ENCODE data around the gene GSAP.

Gene GSAP

GRCh38 chr7:77396894-77397547 is 19.1 kb downstream of the GSAP start:
- no peak overlapping the region for H3K27ac ChIP-seq
- TF ChIP-seq, protein P1, sequence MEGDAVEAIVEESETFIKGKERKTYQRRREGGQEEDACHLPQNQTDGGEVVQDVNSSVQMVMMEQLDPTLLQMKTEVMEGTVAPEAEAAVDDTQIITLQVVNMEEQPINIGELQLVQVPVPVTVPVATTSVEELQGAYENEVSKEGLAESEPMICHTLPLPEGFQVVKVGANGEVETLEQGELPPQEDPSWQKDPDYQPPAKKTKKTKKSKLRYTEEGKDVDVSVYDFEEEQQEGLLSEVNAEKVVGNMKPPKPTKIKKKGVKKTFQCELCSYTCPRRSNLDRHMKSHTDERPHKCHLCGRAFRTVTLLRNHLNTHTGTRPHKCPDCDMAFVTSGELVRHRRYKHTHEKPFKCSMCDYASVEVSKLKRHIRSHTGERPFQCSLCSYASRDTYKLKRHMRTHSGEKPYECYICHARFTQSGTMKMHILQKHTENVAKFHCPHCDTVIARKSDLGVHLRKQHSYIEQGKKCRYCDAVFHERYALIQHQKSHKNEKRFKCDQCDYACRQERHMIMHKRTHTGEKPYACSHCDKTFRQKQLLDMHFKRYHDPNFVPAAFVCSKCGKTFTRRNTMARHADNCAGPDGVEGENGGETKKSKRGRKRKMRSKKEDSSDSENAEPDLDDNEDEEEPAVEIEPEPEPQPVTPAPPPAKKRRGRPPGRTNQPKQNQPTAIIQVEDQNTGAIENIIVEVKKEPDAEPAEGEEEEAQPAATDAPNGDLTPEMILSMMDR (IDR thresholded peaks at IDR 0.05) = no peak
- no peak for TF ChIP-seq ZFX (IDR thresholded peaks at IDR 0.05; ENCODE audit: borderline replicate concordance)

DNA sequence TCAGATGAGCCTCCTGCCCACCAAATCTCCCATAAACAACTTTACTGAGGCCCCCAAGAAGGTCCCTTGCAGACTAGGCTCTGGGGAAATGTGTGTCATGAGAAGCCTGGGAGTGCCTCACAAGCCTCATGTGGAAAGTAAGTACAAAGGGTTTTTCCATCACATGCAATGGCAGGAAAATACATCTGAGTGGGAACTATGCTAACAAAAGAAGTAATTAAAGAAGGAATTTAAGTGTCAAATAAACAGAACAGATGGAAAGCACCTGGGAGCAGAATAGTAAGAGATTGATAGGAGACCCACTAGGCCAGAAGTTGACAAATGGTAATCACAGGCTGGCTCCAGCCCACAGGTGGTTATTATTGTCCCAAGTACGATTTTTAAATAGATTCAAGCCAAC is 20.5 kb downstream of the GSAP start:
- H3K27ac ChIP-seq = no peak overlapping the region
- TF ChIP-seq ZFX (IDR thresholded peaks at IDR 0.05; ENCODE audit: borderline replicate concordance) = no peak
- TF ChIP-seq, protein P1 (IDR thresholded peaks at IDR 0.05) = no peak

GRCh38 chr7:77393954-77394353 is 22.2 kb downstream of the GSAP start:
- no peak overlapping the region for H3K27ac ChIP-seq
- TF ChIP-seq, protein P1 (IDR thresholded peaks at IDR 0.05) = no peak
- no peak for TF ChIP-seq ZFX (IDR thresholded peaks at IDR 0.05; ENCODE audit: borderline replicate concordance)

DNA sequence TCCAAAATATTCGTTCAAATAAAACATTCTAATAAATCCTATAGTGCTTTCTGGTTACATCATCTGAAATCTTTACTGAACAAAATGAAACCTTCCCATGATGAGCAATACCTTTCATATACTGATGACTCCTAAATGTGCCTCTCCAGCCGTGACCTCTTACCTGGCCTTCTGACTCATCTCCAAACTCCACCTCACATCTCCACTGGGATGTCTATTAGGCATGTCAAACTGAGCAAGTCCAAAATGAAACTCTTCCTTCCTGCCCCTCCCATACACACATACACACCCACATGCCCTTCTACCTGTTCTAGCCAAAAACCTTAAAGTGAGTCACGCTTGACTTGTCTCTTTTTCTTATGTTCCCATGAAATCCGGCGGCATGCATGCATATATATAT is 22.9 kb downstream of the GSAP start:
- TF ChIP-seq ZFX (IDR thresholded peaks at IDR 0.05; ENCODE audit: borderline replicate concordance) = no peak
- TF ChIP-seq, protein P1 (IDR thresholded peaks at IDR 0.05) = no peak
- H3K27ac ChIP-seq = no peak overlapping the region

GRCh38 chr7:77391230-77391629 is 24.9 kb downstream of the GSAP start:
- TF ChIP-seq, protein P1 (IDR thresholded peaks at IDR 0.05) = no peak
- TF ChIP-seq ZFX (IDR thresholded peaks at IDR 0.05; ENCODE audit: borderline replicate concordance) = no peak
- no peak overlapping the region for H3K27ac ChIP-seq

GRCh38 chr7:77388055-77388641 is 28.0 kb downstream of the GSAP start:
- H3K27ac ChIP-seq = peak overlapping the region; percentile 49
- TF ChIP-seq ZFX (IDR thresholded peaks at IDR 0.05; ENCODE audit: borderline replicate concordance) = no peak
- TF ChIP-seq, protein P1 (IDR thresholded peaks at IDR 0.05) = no peak

DNA sequence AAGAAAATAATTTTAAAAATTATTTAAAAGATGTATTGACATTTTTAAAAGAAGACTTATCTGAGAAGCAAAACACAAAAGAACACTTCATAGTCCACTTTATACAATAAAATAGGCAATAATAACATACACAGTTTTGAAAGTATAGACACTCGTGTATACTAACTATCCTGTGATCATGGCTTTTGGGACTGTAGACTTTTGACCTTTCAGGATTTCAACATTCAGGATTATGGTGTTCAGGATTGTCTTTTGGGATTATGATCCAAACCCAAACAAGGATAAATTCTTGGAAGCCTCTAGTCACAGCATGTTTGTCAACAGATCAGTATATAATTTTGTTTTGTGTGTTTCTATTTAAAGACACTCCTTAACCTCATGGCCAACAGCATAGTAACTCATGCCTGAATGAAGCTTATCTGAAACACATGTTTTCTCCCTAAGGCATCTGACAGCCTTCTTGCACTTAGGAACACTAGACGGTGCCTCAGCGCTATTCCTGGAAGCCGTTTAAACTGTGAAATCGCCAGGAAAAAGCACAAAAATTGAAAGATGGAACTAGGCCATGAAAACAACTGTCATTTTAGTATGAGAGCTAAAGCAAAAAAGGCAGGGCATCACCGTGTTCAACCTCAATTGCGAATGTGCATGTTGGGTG is 29.9 kb downstream of the GSAP start:
- TF ChIP-seq, protein P1 (IDR thresholded peaks at IDR 0.05) = no peak
- no peak for TF ChIP-seq ZFX (IDR thresholded peaks at IDR 0.05; ENCODE audit: borderline replicate concordance)
- no peak overlapping the region for H3K27ac ChIP-seq
